Measurements from ENCODE around the gene DOCK10.
"Not testable (repeated sequence)": the region's sequence is repeated elsewhere in the genome, so short reads cannot be mapped to it uniquely, and the experiment has no call there.

DOCK10 gene

GRCh38 chr2:224941960-224942359, 100.3 kb downstream of the DOCK10 start:
- DNase-seq, result no peak

DNA sequence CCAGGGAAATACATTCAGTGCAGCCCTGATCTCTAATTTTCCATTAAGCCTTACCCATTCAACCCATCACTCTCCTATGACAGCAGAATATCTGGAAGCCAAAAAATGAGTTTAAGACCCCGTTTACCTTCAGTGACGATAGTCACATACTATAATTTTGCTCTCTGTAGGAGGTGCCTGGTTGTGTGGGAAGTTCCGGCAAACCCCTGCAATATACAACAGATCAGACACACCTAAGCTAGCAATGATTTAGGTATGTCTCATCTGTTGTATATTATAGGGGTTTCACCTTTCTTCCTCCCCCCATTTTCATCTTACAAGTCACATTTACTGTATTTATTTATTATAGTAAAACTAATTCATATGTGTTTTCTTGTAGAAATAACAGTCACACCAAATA, 101.7 kb downstream of the DOCK10 start:
- DNase-seq, result no peak

DNA sequence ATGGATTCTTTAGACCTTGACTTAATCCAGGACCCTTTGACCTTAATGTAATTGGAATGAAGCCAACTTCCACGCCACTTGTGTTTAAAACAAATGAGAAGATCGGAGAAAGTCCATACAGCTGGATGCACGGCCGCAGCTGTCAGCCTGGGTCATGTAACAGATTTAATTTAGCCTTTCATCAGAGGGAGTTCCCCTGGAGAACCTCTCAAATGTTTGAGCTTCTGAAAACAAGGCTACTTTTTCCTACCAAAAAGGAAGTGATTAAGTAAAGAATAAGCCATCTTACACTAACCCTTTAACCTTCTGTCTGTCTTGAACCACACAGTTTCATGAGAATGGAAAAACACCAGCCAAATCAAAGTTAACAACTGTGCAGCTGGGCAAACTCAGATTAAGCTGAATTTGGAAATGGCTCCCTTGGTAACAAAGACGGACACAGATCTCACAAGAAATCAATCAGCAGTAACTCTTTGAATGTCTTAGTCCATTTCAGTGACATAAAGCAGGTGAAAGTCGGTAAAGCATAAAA, 103.6 kb downstream of the DOCK10 start:
- DNase-seq, result no peak

DNA sequence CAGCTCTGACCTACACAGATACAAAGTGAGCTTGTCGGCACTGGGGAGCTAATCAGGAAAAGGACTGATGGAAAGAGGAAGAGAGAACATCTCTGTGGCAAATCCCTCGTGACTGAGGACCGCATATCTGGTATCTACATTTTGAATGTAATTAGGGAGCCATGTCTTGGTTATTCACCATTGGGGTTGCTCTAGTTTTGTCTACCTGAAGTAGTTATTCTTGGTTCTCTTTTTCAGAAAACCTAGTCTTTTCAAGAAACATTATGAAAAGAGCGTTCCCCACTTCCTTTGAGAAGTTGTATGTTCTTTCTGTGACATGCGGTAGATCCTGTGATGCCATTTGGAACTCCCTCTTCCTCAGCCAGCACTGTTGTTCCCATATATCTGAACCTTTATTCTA, 104.4 kb downstream of the DOCK10 start:
- DNase-seq, result no peak

DNA sequence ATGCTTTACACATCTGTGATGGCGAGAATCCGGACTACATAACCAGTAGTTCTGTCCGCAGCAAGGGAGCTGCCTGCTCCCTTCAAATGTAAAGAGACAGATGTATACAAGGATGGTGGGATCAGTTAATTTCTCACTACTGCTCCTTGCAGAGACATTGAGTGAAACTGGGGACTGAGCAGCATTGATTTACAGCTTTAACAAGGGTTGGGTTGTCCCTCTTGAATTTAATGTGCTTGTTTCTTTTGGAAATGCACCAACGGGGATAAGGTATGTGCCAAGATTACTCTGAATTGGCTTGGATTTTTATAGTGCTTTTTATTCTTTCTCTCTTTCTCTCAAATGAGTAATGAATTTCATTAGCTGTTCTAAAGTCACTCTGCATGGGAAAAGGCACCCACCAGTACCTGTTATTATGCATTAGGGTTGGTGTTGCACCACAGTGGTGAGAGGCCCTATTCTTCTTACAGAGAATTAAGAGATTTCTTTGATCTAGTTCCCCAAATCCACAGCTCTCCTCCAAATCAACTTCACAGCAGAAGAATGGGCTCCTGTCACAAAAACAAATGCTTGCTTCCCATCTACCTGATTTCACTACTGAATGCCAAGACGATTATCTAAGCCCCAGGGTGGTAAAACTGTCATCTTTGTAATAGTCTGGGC, 107.6 kb downstream of the DOCK10 start:
- DNase-seq, result no peak

DNA sequence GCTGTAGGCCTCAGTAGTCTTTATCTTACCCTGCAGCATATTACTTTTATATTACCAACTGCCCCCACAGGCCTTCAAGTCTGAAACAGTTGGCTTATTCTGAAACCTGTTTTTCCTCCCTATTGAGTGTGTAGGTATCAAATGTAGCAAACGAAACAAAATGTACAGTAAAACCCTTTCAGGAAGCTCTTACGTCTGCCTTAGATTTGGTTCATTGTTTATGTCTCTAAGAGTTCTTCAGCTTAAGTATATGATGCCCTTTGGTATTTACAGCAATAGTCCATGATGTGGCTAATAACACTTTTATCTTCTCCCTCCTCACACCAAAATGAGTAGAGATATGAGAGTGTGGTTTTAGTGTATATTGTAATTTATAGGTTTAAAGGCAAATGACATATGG, 108.8 kb downstream of the DOCK10 start:
- DNase-seq, result no peak

DNA sequence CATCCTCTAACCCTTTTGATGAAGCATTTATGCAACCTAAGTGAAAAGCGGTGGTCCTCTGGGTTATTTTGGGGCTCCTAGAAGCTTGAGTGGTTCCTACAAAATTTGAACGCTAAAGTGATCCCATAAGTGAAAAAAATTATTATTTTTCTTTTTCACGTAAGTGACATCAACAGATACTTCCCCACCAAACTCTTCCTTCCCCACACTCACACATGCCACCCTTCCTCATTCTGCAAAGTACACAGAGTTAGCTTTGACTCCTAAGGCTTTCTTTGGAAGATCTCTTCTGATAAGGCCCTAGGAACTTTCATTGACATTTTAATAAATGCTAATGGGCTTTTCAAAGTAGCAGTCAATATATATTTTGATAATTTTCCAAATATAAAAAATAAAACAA, 109.7 kb downstream of the DOCK10 start:
- no peak for DNase-seq

DNA sequence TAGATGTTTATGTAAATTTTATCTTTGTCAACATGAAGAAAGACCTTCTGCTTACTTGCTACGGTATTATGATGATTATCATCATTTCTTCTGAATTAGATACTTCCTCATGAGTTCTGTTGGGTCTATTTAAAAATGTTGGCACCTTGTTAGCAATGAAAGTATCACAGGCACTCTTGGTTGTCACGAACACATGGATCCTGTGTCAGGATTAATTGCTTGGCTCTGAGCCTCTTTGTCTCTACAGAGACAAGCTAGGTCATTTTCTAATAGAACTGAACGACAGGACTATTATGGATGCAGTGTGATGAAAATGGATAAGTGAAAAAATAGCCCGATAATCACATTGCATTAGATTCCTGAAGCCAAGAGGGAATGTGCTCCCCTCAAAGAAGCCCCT, 110.3 kb downstream of the DOCK10 start:
- no peak for DNase-seq

GRCh38 chr2:224930990-224931389, 111.3 kb downstream of the DOCK10 start:
- no peak for DNase-seq

- no peak for DNase-seq
Measured at GRCh38 chr2:224930124-224930523, 112.1 kb downstream of the DOCK10 start.

GRCh38 chr2:224929512-224929911, 112.8 kb downstream of the DOCK10 start:
- DNase-seq, result no peak

- no peak for DNase-seq
Measured at GRCh38 chr2:224927646-224928173, 114.6 kb downstream of the DOCK10 start.

DNA sequence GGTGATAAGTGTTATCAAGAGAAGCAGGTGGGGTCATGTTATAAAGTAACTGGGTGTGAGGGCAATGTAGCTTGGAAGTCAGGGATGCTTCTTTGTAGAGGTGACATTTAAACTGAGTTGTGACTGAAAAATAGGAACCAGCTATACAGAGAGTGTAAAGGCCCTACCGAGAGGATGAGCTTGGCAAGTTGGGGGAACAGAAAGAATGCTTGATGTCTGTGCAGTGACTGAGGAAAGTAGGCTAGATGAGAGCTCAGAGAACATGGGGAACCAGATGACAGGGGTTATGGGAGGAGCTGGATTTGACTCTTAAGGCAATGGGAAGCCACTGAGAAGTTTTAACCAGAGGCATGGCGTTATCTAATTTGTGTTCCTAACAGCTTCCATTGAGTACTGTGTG, 115.3 kb downstream of the DOCK10 start:
- no peak for DNase-seq

DNA sequence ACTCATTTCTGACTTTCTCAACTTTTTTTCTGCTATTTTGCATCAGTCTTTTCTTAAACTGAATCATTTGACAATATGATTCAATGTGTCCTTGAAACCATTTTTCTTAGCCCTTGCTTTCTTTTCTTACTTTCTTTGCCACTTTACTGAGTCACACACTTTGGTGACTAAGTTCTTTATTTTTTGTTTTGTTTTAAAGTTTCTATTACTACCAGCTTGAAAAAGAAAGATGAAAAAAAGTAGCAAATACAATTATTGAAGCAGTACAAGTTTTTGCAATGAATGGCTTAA, 116.5 kb downstream of the DOCK10 start:
- no peak for DNase-seq

DNA sequence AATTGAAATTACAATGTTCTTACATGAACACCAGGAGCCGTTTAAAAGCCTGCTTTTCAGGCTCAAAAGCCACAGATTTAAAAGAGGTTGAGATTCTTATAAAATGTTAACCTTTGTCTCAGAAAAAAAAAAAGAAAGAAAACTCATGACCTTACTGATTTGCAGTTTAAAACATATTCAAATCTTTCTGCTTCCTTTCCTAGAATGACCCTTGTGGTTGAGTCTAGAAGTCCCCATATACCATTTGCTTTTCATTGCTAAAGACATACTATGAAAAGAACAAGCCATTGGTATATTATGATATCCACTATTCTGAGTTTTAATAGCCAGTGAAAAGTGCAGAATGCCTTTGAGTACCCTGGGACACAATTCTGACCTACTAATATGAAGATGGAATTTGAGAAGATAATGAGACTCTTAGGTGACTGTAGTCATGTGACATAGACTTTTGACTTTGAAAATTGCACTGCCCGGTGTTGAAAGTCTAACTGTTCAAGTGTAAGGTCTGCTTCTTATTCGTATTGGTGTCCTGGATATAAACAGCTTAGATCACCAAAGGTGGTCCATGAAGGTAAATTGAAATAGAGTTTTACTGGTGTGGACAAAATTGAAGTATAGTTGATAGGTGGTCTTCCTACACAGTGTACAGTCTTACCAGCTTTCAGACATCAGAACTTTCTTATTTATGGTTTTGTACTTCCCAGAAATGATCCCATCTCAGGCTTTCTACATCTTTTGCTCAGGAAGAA, 117.0 kb downstream of the DOCK10 start:
- DNase-seq, result no peak

GRCh38 chr2:224924631-224925030, 117.6 kb downstream of the DOCK10 start:
- no peak for DNase-seq

GRCh38 chr2:224922142-224922727, 120.0 kb downstream of the DOCK10 start:
- no peak for DNase-seq

DNA sequence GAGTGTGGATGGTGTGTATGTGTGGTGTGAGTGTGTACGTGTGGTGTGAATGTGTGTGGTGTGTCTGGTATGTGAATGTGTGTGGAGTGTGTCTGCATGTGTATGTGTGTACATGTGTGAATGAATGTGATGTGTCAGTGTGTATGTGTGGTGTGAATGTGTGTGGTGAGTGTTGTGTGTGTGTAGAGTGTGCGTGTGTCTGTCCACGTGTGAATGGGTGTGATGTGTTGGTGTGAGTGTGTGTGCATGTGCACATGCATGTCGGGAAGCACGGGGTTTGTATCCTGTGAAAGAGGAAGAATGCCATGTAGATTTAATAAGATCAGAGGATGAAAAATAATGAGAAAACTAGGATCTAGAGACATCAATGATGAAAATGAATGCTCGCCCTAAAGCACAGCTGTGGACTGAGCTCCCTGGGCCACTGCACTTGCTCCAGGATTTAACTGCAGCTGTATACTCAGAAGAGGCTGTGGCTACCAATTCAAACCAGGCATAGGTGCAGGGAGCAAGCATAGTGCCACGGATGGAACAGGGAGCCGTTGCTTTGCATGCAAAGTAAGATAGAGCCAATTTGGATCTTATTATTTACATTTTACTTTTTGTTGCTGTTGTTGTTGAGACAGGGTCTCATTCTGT, 122.7 kb downstream of the DOCK10 start:
- no peak for DNase-seq

- no peak for DNase-seq
Measured at GRCh38 chr2:224918626-224919471, 123.4 kb downstream of the DOCK10 start.

DNA sequence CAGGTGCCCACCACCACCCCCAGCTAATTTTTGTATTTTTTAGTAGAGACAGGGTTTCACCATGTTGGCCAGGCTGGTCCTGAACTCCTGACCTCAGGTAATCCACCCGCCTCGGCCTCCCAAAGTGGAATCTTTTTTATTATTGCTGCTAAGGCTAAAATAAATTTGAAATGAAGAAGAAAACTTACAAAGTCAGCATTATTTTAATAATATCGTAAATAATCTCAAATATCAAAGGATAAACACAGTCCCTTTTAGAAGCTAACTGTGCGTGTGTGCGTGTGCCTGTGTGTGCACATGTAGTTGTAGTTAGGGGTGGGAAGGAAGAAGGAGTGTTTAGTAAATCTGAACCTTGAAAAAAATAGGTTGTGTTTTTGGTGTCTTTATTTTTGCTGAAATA, 125.0 kb downstream of the DOCK10 start:
- not testable (repeated sequence) for DNase-seq

DNA sequence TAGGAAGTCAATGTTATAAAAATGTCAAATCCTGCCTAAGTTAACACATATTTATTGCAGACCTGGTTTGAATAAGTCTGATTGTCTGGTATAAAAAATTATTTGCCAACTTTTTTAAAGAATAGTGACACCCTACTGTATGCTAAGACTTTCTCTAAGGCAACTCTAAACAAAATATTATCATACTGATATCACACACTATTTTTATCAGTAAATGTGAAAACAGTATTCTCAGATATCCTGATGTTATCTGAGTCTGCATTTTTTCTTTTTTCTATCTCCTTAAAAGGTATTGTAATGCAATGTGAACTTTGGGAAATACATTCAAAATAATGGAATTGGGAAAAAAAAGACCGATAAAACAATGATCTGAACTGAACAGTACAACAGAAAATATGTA, 127.1 kb downstream of the DOCK10 start:
- DNase-seq, result no peak

DNA sequence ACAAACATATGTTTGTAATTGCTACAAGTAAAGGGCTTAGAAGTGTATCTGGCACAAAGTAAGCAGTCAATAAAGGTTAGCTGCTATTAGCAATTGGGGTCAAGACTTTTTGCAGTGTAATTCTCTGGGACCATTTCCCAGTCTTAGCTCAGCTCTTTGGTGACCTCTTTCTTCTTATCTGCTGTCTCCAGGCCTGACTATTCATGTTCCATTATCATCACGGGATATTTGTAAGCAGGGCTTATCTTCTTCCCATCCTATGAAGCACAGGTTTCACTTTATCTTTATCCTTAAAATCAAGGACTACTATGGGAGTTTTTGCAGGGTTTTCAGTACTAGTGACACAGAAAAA, 131.7 kb downstream of the DOCK10 start:
- DNase-seq, result no peak
